HepG2 (cell line): ENCODE results near the gene KDM5B. TPM values are rescaled to one million over a fixed set of nuclear protein-coding genes. Genes with fewer than 3 reads are reported as not detected.

ENCODE experiments used
- CCAR2 ChIP-seq: fragments of 200-400 bp; formaldehyde crosslinking; optimal IDR thresholded peaks from 2 replicates; pipeline ENCODE3; 2018; ENCODE audit warnings: low read depth, mild to moderate bottlenecking, low read length, moderate library complexity
- EZH2 ChIP-seq: conservative IDR thresholded peaks from 2 replicates; pipeline ENCODE4 v1.6.1; 2012; ENCODE audit warnings: mild to moderate bottlenecking, low read depth, low read length, moderate library complexity
- HMG20B ChIP-seq: conservative IDR thresholded peaks from 2 replicates; pipeline ENCODE4 v1.6.1; 2016; ENCODE audit warnings: missing genetic modification reagents, missing compliant biosample characterization
- NFAT5 ChIP-seq: sonication (generic); formaldehyde crosslinking; IDR thresholded peaks from 2 replicates; pipeline ENCODE4 v1.4.0; 2020; ENCODE audit warnings: missing genetic modification reagents
- PCBP2 ChIP-seq: fragments of 200-400 bp; formaldehyde crosslinking; optimal IDR thresholded peaks from 2 replicates; pipeline ENCODE3; 2018; ENCODE audit warnings: low read length, low read depth; ENCODE audit not compliant: poor library complexity, severe bottlenecking
- ZFP90 ChIP-seq: sonication (generic); formaldehyde crosslinking; IDR thresholded peaks from 2 replicates; pipeline ENCODE4 v1.8.0; 2022; ENCODE audit warnings: missing genetic modification reagents, mild to moderate bottlenecking, inconsistent platforms, borderline replicate concordance
- ZNF136 ChIP-seq: sonication (generic); formaldehyde crosslinking; IDR thresholded peaks from 2 replicates; pipeline ENCODE4 v1.8.1; 2022; ENCODE audit warnings: low read depth, mild to moderate bottlenecking, moderate library complexity, missing genetic modification reagents
- ZNF180 ChIP-seq: sonication (generic); formaldehyde crosslinking; IDR thresholded peaks from 2 replicates; pipeline ENCODE4 v1.4.0; 2020; ENCODE audit warnings: low read depth, missing genetic modification reagents, borderline replicate concordance
- ZNF263 ChIP-seq: sonication (generic); formaldehyde crosslinking; IDR thresholded peaks from 2 replicates; pipeline ENCODE4 v1.4.0; 2020; ENCODE audit warnings: missing genetic modification reagents
- ZNF512 ChIP-seq: sonication (generic); formaldehyde crosslinking; IDR thresholded peaks from 2 replicates; pipeline ENCODE4 v1.4.0; 2020; ENCODE audit warnings: mild to moderate bottlenecking, missing genetic modification reagents
- ZNF670 ChIP-seq: sonication (generic); formaldehyde crosslinking; IDR thresholded peaks from 2 replicates; pipeline ENCODE4 v1.8.0; 2022; ENCODE audit warnings: mild to moderate bottlenecking, missing genetic modification reagents, borderline replicate concordance
- ZNF788 ChIP-seq: sonication (generic); formaldehyde crosslinking; IDR thresholded peaks from 2 replicates; pipeline ENCODE4 v1.5.0; 2020; ENCODE audit warnings: mild to moderate bottlenecking, missing genetic modification reagents, borderline replicate concordance
- ZSCAN30 ChIP-seq: sonication (generic); formaldehyde crosslinking; IDR thresholded peaks from 2 replicates; pipeline ENCODE4 v1.5.0; 2020; ENCODE audit warnings: mild to moderate bottlenecking, missing genetic modification reagents
- polyA plus RNA-seq, 8 experiments: library from polyadenylated mRNA; depleted of rRNA in 3 of 8; stranded (reverse) in 7 of 8; unstranded in 1 of 8; fragments of >200 nt; fragmentation: Illumina TruSeq in 4 of 8; extraction: Trizol in 4 of 8; gene quantifications; 2 replicates each; pipeline versions ENCODE4 v1.2.1 to v1.2.3, GENCODE V29; 2011 to 2016; ENCODE audit warnings: low read depth in 4 of 8, missing spikeins in 1 of 8, mixed read lengths in 1 of 8; ENCODE audit not compliant: insufficient read depth in 1 of 8
- total RNA-seq, 5 experiments: library from RNA; depleted of rRNA; stranded (reverse); fragments of >200 nt; fragmentation: Illumina TruSeq; extraction: Trizol; gene quantifications; 2 replicates each; pipeline ENCODE4 v1.2.3, GENCODE V29; 2016; ENCODE audit warnings: low read depth in 1 of 5
- TF ChIP-seq, protein P1 (sequence below): sonication (generic); formaldehyde crosslinking; IDR thresholded peaks from one replicate; pipeline ENCODE4 v1.5.1; 2020; ENCODE audit warnings: mild to moderate bottlenecking, missing genetic modification reagents; ENCODE audit errors: not compliant biosample characterization

The KDM5B gene
- total and polyA plus RNA-seq, 2 of the 13 experiments (the other 11 are each of a cell fraction or from before 2014, with no cell fraction given), result 34.2 to 35.4 TPM

DNA sequence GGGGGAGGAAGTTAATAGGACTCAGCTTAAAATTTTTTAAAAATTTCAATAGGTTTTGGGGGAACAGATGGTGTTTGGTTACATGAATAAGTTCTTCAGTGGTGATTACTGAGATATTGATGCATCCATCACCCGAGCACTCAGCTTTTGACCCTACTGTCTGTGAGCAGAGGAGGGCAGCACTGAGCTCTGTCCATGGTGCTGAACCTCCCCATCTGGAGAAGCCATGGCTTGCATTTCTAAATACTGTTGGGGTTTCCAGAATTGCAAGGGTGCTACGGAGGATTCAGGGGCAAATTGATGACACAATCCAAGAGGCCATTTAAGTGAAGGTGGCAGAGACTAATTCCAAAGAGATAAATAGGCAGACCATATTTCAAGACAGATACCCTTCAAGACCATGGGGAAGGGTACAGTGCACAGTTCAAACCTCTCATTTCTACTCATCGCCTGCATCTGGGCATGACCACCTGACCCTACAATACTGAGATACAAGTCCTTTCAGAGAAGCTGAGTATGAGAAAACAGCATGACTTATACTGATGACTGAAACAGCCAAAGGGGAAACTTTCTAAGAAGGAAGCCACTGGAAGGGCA is 115.2 kb downstream of the KDM5B start (continued):
- TF ChIP-seq HMG20B (CRISPR knock-in tag), result 0 out of 2 replicates have a peak, but pooled peaks have one; percentile 43
- no peak; the same call in 1 of the 2 replicates for TF ChIP-seq ZNF136 (CRISPR knock-in tag)
- TF ChIP-seq ZNF512 (CRISPR knock-in tag), result no peak
- peak; percentile 60; the same call in 1 of the 2 replicates for TF ChIP-seq ZNF263 (CRISPR knock-in tag)
- TF ChIP-seq EZH2, result no peak
- TF ChIP-seq ZNF788 (CRISPR knock-in tag), result no peak
- no peak for TF ChIP-seq CCAR2
- no peak for TF ChIP-seq PCBP2
- TF ChIP-seq ZFP90, result 0 out of 2 replicates have a peak, but pooled peaks have one; percentile 31
- TF ChIP-seq ZNF670 (CRISPR knock-in tag), result no peak
- TF ChIP-seq, protein P1, sequence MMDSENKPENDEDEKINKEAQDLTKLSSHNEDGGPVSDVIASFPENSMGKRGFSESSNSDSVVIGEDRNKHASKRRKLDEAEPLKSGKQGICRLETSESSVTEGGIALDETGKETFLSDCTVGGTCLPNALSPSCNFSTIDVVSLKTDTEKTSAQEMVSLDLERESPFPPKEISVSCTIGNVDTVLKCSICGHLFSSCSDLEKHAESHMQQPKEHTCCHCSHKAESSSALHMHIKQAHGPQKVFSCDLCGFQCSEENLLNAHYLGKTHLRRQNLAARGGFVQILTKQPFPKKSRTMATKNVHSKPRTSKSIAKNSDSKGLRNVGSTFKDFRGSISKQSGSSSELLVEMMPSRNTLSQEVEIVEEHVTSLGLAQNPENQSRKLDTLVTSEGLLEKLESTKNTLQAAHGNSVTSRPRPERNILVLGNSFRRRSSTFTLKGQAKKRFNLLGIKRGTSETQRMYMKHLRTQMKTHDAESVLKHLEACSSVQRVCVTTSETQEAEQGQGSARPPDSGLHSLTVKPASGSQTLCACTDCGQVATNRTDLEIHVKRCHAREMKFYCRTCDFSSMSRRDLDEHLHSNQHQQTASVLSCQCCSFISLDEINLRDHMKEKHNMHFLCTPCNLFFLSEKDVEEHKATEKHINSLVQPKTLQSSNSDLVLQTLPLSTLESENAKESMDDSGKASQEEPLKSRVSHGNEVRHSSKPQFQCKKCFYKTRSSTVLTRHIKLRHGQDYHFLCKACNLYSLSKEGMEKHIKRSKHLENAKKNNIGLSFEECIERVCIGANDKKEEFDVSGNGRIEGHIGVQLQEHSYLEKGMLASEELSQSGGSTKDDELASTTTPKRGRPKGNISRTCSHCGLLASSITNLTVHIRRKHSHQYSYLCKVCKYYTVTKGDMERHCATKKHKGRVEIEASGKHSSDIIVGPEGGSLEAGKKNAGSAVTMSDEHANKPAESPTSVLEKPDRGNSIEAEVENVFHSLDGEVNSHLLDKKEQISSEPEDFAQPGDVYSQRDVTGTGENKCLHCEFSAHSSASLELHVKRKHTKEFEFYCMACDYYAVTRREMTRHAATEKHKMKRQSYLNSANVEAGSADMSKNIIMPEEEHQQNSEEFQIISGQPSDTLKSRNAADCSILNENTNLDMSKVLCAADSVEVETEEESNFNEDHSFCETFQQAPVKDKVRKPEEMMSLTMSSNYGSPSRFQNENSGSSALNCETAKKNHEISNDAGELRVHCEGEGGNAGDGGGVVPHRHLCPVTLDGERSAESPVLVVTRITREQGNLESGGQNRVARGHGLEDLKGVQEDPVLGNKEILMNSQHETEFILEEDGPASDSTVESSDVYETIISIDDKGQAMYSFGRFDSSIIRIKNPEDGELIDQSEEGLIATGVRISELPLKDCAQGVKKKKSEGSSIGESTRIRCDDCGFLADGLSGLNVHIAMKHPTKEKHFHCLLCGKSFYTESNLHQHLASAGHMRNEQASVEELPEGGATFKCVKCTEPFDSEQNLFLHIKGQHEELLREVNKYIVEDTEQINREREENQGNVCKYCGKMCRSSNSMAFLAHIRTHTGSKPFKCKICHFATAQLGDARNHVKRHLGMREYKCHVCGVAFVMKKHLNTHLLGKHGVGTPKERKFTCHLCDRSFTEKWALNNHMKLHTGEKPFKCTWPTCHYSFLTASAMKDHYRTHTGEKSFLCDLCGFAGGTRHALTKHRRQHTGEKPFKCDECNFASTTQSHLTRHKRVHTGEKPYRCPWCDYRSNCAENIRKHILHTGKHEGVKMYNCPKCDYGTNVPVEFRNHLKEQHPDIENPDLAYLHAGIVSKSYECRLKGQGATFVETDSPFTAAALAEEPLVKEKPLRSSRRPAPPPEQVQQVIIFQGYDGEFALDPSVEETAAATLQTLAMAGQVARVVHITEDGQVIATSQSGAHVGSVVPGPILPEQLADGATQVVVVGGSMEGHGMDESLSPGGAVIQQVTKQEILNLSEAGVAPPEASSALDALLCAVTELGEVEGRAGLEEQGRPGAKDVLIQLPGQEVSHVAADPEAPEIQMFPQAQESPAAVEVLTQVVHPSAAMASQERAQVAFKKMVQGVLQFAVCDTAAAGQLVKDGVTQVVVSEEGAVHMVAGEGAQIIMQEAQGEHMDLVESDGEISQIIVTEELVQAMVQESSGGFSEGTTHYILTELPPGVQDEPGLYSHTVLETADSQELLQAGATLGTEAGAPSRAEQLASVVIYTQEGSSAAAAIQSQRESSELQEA, result no peak
- no peak for TF ChIP-seq ZNF180
- peak; percentile 89 for TF ChIP-seq NFAT5
- no peak for TF ChIP-seq ZSCAN30 (CRISPR knock-in tag)
